GM18861 (cell line): Measurements from ENCODE around the gene ADAM30.
"Not testable (repeated sequence)": the region's sequence is repeated elsewhere in the genome, so short reads cannot be mapped to it uniquely, and the experiment has no call there.

ENCODE experiments used
- ATAC-seq: cut with Tn5 transposase; IDR thresholded peaks from one replicate; pipeline ENCODE4 v1.9.1; 2021; ENCODE audit not compliant: unreplicated experiment

ADAM30 gene

DNA sequence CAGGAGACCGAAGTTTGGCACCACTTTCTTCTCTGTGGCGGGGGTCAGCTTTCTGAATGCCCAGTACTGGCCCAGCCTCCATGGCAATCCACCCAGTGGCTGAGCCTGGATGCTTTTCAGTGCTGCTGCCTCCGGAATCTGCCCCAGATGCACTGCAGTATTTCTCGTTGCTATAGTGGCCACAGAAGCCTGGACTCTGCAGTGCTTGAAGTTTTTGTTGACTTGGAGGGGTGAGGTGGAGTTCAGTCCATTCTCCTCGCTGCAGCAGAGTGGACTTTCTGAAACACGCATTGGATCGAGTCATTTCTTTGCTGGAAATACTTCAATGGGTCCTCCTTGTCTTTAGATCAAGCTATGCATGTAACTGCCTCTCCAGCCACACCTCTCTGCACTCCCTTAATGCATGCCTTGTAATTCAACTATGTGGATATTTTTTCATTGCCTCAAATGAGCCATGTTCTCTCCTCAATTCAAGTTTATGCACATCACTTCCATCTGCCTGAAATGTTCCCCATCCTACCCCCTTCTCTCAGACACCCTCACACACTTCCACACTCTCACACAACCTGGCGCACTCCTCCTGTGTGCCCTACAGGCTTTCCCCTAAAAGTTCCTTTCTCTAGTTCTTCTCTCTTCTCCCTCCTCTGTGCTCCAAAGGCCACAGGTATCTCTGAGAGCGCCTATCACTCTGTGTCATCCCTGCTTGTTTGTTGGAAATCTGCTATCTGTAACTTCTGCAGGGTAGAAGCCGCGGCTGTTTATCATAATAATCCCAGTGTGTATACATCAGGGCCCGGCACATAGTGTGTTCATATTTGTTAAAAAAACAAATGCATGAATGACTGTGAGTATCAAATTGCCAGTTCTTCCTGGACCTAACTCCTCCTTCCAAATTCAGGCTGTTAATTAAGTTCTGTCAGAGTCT is 16.5 kb downstream of the ADAM30 start:
- ATAC-seq, result no peak

- no peak for ATAC-seq
These were observed 18.1 kb downstream of the ADAM30 start for GRCh38 chr1:119878171-119878570.

GRCh38 chr1:119874186-119874585 is 22.1 kb downstream of the ADAM30 start:
- ATAC-seq, result no peak

- no peak for ATAC-seq
These were observed 22.9 kb downstream of the ADAM30 start for GRCh38 chr1:119873135-119874015.

DNA sequence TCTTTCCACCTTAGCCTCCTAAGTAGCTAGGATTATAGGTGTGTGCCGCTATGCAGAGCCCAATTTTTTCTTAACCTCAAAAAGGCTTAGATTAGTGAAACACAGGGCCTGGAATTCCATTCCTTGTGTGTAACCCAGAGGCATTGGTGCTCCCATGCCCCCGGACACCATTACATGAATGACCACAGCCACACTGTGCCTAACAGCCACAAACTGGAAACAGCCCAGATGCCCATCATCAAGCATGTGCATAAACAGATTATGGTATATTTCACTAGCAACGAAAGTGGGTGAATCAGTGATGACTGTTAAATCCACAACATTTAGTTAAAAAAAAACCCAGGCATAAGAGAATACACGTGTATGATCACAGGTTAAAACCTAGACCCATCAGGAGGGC is 24.4 kb downstream of the ADAM30 start:
- no peak for ATAC-seq

- ATAC-seq, result no peak
These were observed 25.3 kb downstream of the ADAM30 start for GRCh38 chr1:119870917-119871596.

DNA sequence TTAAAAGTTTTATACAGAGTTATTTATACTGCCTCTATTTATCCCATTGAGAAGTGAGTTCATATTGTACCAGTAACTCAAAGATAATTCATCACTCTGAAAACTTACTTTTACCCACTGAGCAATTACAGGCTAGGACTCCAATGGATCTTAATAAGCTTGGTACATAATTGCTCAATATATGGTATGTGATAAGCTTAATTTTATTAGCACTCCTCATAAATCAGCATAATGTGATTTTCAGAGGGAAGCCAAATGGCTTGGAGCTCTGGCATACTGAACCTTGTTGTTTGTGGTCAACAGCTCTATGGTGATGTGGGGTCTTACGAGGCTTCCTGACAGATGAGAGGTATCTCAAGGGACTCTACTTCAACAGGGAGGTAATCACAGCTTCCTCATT is 26.3 kb downstream of the ADAM30 start:
- ATAC-seq, result no peak

DNA sequence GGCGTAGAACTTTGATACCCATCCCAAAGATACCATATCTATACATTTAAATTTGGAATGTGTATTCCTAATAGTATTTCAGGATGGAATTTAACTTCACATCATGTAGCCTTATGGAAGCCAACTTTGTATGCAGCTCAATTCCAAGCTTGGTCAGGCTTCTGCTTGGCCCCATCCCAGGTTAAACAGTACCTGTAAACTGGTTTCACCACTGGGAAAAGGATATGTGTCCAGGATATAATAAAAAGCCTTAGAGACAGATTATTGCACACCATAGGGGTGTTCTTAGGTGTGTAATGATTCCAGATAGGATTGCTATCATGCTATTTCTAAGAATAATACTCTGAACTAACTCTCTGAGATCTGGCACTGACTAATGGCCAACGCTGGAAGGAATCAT is 28.1 kb downstream of the ADAM30 start:
- ATAC-seq, result no peak

- ATAC-seq, result no peak
These were observed 29.9 kb downstream of the ADAM30 start for GRCh38 chr1:119866451-119866850.

DNA sequence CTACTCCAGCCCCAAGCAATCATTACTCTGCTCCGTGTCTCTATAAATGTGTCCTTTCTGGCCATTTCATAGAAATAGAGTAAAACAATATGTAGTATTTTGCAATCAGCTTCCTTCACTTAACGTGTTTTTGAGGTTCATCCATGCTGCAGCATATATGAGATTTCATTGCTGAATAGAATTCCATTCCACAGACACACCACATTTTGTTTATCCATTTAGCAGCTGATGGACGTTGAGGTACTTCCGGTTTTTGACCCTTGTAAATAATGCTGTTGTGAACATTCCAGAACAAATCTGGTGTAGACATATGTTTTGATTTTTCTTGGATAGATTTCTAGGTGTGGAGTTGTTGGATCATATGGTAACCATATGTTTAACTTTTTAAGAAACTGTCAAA is 30.7 kb downstream of the ADAM30 start:
- no peak for ATAC-seq

GRCh38 chr1:119862276-119862675 is 34.0 kb downstream of the ADAM30 start:
- ATAC-seq, result no peak

- no peak for ATAC-seq
These were observed 34.8 kb downstream of the ADAM30 start for GRCh38 chr1:119861547-119861946.

DNA sequence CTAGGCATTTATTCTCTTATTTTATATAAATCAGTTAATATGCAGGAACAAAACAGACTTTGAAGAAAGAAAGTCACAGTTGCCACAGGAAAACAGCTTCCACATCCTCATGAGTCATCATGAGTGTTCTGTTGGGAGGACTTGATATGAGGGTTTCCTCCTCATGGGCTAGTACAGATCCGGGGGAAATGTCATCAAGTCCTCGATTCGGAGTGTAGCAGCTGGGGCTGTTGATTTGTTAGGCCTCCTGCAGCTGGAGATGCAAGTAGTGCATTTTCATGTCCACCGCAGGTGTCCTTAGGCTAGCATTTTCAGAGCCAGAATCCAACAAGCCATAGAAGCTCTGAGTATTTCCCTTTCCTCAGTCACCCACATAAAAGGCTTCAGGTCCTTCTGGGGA is 36.7 kb downstream of the ADAM30 start:
- ATAC-seq, result no peak

DNA sequence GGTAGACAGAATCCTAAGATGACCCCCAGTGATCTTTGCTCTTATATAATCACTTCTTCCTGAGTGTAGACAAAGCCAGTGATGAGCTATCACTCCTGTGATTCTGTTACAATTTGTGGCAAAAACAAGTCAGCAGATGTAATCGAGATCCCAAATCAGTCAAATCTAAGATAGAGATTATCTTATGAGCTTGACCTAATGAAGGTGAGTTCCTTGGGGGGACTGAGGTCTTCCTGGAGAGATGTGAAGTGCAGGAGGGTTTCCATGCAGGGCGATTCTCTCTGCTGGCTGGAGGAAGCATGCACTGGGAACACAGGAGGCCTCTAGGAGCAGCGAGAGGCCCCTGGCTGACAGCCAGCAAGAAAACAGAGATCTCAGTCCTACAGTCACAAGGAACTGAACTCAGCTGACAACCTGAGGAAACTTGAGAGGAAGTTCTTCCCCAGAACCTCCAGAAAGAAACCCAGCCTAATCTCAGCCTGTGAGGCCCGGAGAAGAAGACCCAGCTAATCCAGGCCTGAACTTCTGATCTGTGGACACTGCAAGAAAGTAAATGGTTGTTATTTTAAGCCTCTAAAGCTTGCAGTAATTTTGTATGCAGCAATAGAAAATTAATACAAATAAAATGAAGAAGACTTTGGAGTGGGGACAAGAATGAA is 37.6 kb downstream of the ADAM30 start:
- ATAC-seq, result not testable (repeated sequence)

DNA sequence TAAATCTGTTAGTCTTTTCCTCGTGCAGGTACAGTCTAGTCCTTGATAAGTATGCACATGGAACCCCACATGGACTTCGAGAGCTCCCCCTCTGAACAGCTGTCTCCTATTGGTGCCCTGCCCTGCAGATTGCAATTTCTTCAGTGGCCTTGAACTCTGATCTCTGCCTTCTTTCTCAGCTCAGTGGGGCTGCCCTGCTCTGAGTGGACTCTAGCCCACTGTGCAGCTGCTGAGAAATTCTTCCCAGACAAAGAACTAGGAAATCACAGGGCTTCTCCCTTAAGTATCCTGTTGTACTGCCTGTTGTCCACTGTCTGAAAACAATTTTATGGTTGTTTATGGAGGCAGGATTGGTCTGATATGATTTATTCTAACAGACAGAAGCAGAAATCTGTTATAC is 38.2 kb downstream of the ADAM30 start:
- ATAC-seq, result no peak

DNA sequence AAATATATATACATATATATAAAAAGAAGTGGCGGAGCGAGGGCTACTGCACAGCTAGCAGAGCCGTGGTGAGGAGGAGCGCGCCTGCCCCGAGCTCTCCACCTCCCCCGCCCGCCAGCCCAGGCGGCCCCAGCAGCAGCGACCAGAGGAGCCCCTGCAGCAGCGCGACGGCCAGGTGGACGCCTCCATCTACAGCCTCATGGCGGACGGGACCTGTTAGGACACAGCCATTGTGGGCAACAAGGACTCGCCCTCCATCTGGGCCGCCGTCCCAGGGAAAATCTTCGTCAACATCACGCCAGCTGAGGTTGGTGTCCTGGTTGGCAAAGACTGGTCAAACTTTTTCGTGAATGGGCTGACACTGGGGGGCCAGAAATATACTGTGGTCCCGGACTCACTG is 43.2 kb downstream of the ADAM30 start:
- no peak for ATAC-seq

DNA sequence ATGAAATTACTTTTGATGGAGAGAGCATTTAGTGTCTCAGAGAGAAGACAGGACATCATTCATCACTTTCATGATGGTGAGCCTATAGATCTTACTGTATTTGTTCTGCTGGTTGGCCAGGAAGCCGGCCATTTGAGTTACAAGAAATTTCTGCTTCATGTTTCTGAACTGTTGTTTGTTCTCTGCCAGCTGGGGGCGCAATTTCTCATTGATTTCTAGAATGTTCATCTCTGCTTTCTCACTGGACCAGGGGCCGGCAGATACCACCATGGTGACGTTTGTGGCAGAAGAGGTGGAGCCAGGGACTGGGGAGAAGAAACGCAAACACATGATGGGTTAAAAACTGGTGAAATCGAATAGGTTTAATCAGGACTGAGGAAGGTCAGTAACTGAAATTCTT is 52.1 kb downstream of the ADAM30 start:
- ATAC-seq, result not testable (repeated sequence)
